HEK293 (cell line): ENCODE data around the gene C19orf33.

Experiments used
- CTCF ChIA-PET: fragments of 350-600 bp; formaldehyde crosslinking; extraction: SDS; loops from one replicate; lab custom pipeline; 2021; ENCODE audit warnings: antibody characterized with exemption; lab: Yijun Ruan, JAX
- POLR2A ChIA-PET: fragments of 300-600 bp; formaldehyde crosslinking; extraction: SDS; loops from one replicate; lab custom pipeline; 2020; ENCODE audit warnings: antibody characterized with exemption, inconsistent platforms; lab: Yijun Ruan, JAX
- H3K27ac ChIP-seq: fragments of 200-500 bp; sonication (Bioruptor generic); 2 replicates; pipeline ENCODE4 v1.5.1; 2014; ENCODE audit warnings: low read depth, low read length, control low read depth, inconsistent platforms; ENCODE audit errors: extremely low read depth
- H3K36me3 ChIP-seq, 2 experiments: fragments of 200-500 bp in 1 of 2; sonication (Bioruptor generic) in 1 of 2; 1 replicate in 1 of 2; 2 replicates in 1 of 2; pipeline ENCODE4 v1.5.1; 2014 to 2017; ENCODE audit warnings: inconsistent platforms in 2 of 2, low read length in 2 of 2; ENCODE audit not compliant: control insufficient read depth in 2 of 2, insufficient read depth in 1 of 2
- H3K4me1 ChIP-seq: fragments of 200-500 bp; sonication (Bioruptor generic); 2 replicates; pipeline ENCODE4 v1.5.1; 2014; ENCODE audit warnings: mild to moderate bottlenecking, low read length, inconsistent platforms; ENCODE audit not compliant: control insufficient read depth, insufficient read depth
- H3K4me3 ChIP-seq: 2 replicates; pipeline ENCODE4 v1.5.1; 2011; ENCODE audit warnings: low read depth, mild to moderate bottlenecking, control low read depth, low read length, moderate library complexity
- H3K9me3 ChIP-seq: fragments of 200-500 bp; sonication (Bioruptor generic); 2 replicates; pipeline ENCODE4 v1.5.1; 2014; ENCODE audit warnings: low read depth, low read length, inconsistent platforms; ENCODE audit not compliant: control insufficient read depth, insufficient read depth
- GLIS1 ChIP-seq: fragments of 450-650 bp; formaldehyde crosslinking; IDR thresholded peaks from 2 replicates; pipeline ENCODE4 v1.5.1; 2016; ENCODE audit warnings: missing biosample characterization, missing genetic modification characterization
- KLF1 ChIP-seq: fragments of 450-650 bp; formaldehyde crosslinking; IDR thresholded peaks from 2 replicates; pipeline ENCODE4 v1.5.1; 2016; ENCODE audit warnings: missing biosample characterization, missing genetic modification characterization
- SP3 ChIP-seq: fragments of 450-650 bp; formaldehyde crosslinking; IDR thresholded peaks from 2 replicates; pipeline ENCODE4 v1.5.1; 2016; ENCODE audit warnings: missing biosample characterization, missing genetic modification characterization
- ZBTB8A ChIP-seq: fragments of 450-650 bp; formaldehyde crosslinking; IDR thresholded peaks from 2 replicates; pipeline ENCODE4 v1.5.1; 2016; ENCODE audit warnings: missing biosample characterization, missing genetic modification characterization
- ZNF184 ChIP-seq: fragments of 450-650 bp; IDR thresholded peaks from 2 replicates; pipeline ENCODE4 v1.5.1; 2018; ENCODE audit warnings: missing biosample characterization, mild to moderate bottlenecking, missing genetic modification characterization
- ZNF324 ChIP-seq: fragments of 450-650 bp; formaldehyde crosslinking; IDR thresholded peaks from 2 replicates; pipeline ENCODE4 v1.5.1; 2016; ENCODE audit warnings: missing biosample characterization, missing genetic modification characterization
- ZNF341 ChIP-seq: fragments of 450-650 bp; formaldehyde crosslinking; IDR thresholded peaks from 2 replicates; pipeline ENCODE4; 2016; ENCODE audit warnings: low read depth, missing biosample characterization, missing genetic modification characterization
- ZNF768 ChIP-seq: fragments of 450-650 bp; formaldehyde crosslinking; IDR thresholded peaks from 2 replicates; pipeline ENCODE4 v1.5.1; 2018; ENCODE audit warnings: missing biosample characterization, mild to moderate bottlenecking, missing genetic modification characterization
- ZNF791 ChIP-seq: fragments of 450-650 bp; formaldehyde crosslinking; IDR thresholded peaks from 2 replicates; pipeline ENCODE4 v1.5.1; 2016; ENCODE audit warnings: missing biosample characterization, missing genetic modification characterization
- ZNF830 ChIP-seq: fragments of 450-650 bp; IDR thresholded peaks from 2 replicates; pipeline ENCODE4 v1.5.0; 2018; ENCODE audit warnings: missing biosample characterization, missing genetic modification characterization, low read depth, mild to moderate bottlenecking, moderate library complexity
- ZSCAN23 ChIP-seq: fragments of 450-650 bp; formaldehyde crosslinking; IDR thresholded peaks from 2 replicates; pipeline ENCODE4 v1.5.1; 2016; ENCODE audit warnings: missing biosample characterization, missing genetic modification characterization
- TF ChIP-seq, protein P1 (sequence below): fragments of 450-650 bp; formaldehyde crosslinking; IDR thresholded peaks from 2 replicates; pipeline ENCODE4 v1.5.1; 2016; ENCODE audit warnings: missing biosample characterization, missing genetic modification characterization
- TF ChIP-seq, protein P2 (sequence below): fragments of 450-650 bp; formaldehyde crosslinking; conservative IDR thresholded peaks from 2 replicates; pipeline ENCODE4 v1.5.1; 2016; ENCODE audit warnings: low read depth, missing biosample characterization, missing genetic modification characterization
- TF ChIP-seq, protein P3 (sequence below): fragments of 450-650 bp; formaldehyde crosslinking; IDR thresholded peaks from 2 replicates; pipeline ENCODE4 v1.5.1; 2016; ENCODE audit warnings: missing biosample characterization, missing genetic modification characterization
- TF ChIP-seq, protein P4 (sequence below): fragments of 450-650 bp; formaldehyde crosslinking; IDR thresholded peaks from 2 replicates; pipeline ENCODE4 v1.5.1; 2016; ENCODE audit warnings: missing biosample characterization, missing genetic modification characterization, low read depth
- TF ChIP-seq, protein P5 (sequence below): fragments of 450-650 bp; formaldehyde crosslinking; optimal IDR thresholded peaks from 2 replicates; pipeline ENCODE3; 2016; ENCODE audit warnings: missing biosample characterization, mild to moderate bottlenecking, missing genetic modification characterization

C19orf33 gene

DNA sequence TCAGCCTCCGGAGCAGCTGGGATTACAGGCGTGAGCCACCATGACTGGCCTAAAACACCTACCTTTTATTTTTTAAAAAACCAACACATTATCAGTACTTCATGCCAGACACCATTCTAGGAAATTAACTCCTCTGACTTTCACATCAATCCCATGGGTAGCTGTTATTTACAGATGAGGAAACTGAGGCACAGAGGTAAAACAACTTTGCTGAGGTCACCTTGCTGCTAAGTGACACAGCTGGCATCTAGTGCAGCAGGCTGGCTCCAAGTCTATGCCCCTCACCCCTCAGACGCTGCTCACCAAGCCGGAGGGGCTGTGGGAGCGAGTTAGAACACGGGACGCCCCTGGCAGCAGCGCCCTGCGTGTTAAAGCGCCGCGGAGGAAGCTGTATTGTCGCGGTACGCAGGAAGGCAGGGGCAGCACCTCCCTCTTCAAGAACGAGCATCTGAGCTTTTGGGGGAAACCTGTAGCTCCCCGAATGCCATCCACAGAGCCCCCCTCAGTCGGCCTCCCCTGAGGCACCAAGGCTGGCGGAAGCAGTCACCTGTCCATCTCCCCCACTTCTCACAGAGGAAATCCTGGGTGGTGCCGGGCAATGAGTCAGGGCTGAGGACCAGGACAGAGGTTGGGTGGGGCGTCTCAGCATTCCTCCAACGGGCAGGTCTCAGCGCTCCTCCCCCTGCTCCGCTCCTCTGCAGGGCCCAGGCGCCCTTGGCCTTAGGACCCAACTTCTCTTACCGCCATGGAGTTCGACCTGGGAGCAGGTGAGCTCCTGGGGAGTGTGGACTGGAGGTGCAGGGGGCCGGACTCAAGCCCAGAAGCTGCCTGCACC lies at the start of gene C19orf33:
TSS of gene C19orf33 (plus strand) at position 735 of the 835 bp plus-strand sequence. CDS start at position 746, 11 bp downstream.
- peaks cover 11% of the 10 kb centered on the region for H3K4me1 ChIP-seq
- TF ChIP-seq KLF1 (tag by site-specific recombination): peak; percentile 99
- TF ChIP-seq, protein P1, sequence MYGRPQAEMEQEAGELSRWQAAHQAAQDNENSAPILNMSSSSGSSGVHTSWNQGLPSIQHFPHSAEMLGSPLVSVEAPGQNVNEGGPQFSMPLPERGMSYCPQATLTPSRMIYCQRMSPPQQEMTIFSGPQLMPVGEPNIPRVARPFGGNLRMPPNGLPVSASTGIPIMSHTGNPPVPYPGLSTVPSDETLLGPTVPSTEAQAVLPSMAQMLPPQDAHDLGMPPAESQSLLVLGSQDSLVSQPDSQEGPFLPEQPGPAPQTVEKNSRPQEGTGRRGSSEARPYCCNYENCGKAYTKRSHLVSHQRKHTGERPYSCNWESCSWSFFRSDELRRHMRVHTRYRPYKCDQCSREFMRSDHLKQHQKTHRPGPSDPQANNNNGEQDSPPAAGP (tag by site-specific recombination): peak; percentile 39; the same call in 1 of the 2 replicates
- TF ChIP-seq, protein P2, sequence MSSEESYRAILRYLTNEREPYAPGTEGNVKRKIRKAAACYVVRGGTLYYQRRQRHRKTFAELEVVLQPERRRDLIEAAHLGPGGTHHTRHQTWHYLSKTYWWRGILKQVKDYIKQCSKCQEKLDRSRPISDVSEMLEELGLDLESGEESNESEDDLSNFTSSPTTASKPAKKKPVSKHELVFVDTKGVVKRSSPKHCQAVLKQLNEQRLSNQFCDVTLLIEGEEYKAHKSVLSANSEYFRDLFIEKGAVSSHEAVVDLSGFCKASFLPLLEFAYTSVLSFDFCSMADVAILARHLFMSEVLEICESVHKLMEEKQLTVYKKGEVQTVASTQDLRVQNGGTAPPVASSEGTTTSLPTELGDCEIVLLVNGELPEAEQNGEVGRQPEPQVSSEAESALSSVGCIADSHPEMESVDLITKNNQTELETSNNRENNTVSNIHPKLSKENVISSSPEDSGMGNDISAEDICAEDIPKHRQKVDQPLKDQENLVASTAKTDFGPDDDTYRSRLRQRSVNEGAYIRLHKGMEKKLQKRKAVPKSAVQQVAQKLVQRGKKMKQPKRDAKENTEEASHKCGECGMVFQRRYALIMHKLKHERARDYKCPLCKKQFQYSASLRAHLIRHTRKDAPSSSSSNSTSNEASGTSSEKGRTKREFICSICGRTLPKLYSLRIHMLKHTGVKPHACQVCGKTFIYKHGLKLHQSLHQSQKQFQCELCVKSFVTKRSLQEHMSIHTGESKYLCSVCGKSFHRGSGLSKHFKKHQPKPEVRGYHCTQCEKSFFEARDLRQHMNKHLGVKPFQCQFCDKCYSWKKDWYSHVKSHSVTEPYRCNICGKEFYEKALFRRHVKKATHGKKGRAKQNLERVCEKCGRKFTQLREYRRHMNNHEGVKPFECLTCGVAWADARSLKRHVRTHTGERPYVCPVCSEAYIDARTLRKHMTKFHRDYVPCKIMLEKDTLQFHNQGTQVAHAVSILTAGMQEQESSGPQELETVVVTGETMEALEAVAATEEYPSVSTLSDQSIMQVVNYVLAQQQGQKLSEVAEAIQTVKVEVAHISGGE (tag by site-specific recombination): no peak
- TF ChIP-seq, all 188 proteins: peak for 2
- peaks cover 13 to 19% of the 10 kb centered on the region in 2 experiments; a peak in 2 of 3 replicates for H3K36me3 ChIP-seq
- ChIA-PET POLR2A (interaction anchor here (0.8 to 1.6 kb wide), 3 partner anchors 10 to 84 kb away, joined by 3 to 9 read pairs (median 5); partner anchors contain the start of genes GGN, SPINT2 and SPRED3), CTCF (interaction anchor here (0.5 to 1.6 kb wide), 4 partner anchors 20 to 71 kb away, joined by 3 to 4 read pairs (median 4); no protein-coding TSS in a partner anchor)
- no peak within 1 kb of the TSS; the same call in 1 of the 2 replicates for H3K27ac ChIP-seq
- H3K4me3 ChIP-seq: no peak within 1 kb of the TSS
- no peaks in the 10 kb centered on the region for H3K9me3 ChIP-seq

DNA sequence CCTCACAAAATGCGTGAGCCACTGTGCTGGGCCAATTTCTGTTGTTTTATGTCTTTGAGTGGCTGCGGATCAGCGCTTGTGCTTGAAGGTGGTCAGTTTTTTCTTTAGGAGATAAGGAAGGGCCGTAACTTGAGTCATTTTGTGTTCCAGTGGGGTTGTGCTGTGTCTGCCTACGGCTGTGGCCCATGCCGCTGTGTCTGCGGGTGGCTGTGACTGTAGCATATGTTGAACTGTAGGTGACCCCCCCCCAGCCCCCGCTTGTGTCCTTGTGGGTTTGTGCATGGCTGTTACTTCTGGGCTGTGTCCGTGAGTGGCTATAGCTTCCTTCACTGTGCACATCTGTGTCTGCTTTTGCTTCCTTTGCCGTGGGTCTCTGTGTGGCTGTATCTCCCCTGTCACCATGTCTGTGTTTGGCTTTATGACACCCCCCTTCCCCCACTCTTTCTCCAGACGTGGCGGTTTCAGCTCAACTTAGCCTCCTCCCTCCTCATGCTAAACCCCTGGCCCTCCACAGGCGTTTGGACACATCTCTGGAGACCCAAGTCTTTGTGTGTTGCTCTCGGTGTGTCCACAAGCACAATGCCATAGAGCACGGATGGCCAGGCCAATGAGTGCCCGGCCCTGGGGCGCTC lies 48.6 kb upstream of the C19orf33 start:
- Histone ChIP-seq H3K36me3 (no peaks in the 10 kb centered on the region), H3K4me1 (peaks cover 19% of the 10 kb centered on the region), H3K4me3 (no peak overlapping the region), H3K9me3 (no peaks in the 10 kb centered on the region), H3K27ac (no peak overlapping the region)
- POLR2A ChIA-PET: interaction anchor here (0.9 to 1.6 kb wide), 4 partner anchors 8 to 110 kb away, joined by 3 to 4 read pairs (median 3); partner anchors contain the start of gene SPINT2
- CTCF ChIA-PET: interaction anchor here (0.6 to 2.0 kb wide), 9 partner anchors 10 to 172 kb away, joined by 3 to 10 read pairs (median 4); no protein-coding TSS in a partner anchor
- TF ChIP-seq ZNF184: no peak
- TF ChIP-seq ZNF341: peak; percentile 63
- no peak for TF ChIP-seq ZNF324 (tag by site-specific recombination)
- no peak for TF ChIP-seq ZBTB8A (tag by site-specific recombination)
- TF ChIP-seq, protein P3, sequence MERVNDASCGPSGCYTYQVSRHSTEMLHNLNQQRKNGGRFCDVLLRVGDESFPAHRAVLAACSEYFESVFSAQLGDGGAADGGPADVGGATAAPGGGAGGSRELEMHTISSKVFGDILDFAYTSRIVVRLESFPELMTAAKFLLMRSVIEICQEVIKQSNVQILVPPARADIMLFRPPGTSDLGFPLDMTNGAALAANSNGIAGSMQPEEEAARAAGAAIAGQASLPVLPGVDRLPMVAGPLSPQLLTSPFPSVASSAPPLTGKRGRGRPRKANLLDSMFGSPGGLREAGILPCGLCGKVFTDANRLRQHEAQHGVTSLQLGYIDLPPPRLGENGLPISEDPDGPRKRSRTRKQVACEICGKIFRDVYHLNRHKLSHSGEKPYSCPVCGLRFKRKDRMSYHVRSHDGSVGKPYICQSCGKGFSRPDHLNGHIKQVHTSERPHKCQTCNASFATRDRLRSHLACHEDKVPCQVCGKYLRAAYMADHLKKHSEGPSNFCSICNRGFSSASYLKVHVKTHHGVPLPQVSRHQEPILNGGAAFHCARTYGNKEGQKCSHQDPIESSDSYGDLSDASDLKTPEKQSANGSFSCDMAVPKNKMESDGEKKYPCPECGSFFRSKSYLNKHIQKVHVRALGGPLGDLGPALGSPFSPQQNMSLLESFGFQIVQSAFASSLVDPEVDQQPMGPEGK (tag by site-specific recombination): peak; percentile 35; the same call in 1 of the 2 replicates
- no peak for TF ChIP-seq ZNF830 (tag by site-specific recombination)
- TF ChIP-seq, protein P2 (tag by site-specific recombination): no peak
- TF ChIP-seq, protein P4, sequence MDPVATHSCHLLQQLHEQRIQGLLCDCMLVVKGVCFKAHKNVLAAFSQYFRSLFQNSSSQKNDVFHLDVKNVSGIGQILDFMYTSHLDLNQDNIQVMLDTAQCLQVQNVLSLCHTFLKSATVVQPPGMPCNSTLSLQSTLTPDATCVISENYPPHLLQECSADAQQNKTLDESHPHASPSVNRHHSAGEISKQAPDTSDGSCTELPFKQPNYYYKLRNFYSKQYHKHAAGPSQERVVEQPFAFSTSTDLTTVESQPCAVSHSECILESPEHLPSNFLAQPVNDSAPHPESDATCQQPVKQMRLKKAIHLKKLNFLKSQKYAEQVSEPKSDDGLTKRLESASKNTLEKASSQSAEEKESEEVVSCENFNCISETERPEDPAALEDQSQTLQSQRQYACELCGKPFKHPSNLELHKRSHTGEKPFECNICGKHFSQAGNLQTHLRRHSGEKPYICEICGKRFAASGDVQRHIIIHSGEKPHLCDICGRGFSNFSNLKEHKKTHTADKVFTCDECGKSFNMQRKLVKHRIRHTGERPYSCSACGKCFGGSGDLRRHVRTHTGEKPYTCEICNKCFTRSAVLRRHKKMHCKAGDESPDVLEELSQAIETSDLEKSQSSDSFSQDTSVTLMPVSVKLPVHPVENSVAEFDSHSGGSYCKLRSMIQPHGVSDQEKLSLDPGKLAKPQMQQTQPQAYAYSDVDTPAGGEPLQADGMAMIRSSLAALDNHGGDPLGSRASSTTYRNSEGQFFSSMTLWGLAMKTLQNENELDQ (tag by site-specific recombination): no peak
- TF ChIP-seq ZSCAN23: no peak
- no peak for TF ChIP-seq ZNF791 (tag by site-specific recombination)
- no peak for TF ChIP-seq SP3 (tag by site-specific recombination)
- TF ChIP-seq, protein P5, sequence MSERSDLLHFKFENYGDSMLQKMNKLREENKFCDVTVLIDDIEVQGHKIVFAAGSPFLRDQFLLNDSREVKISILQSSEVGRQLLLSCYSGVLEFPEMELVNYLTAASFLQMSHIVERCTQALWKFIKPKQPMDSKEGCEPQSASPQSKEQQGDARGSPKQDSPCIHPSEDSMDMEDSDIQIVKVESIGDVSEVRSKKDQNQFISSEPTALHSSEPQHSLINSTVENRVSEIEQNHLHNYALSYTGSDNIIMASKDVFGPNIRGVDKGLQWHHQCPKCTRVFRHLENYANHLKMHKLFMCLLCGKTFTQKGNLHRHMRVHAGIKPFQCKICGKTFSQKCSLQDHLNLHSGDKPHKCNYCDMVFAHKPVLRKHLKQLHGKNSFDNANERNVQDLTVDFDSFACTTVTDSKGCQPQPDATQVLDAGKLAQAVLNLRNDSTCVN: no peak
- no peak for TF ChIP-seq ZNF768
- TF ChIP-seq GLIS1 (tag by site-specific recombination): no peak
